Endometrial microvascular endothelial cells (primary cell): ENCODE results near the gene CPNE5. TPM values are rescaled to one million over a fixed set of nuclear protein-coding genes. Genes with fewer than 3 reads are reported as not detected.

Experiments used
- in situ Hi-C: cut with HindIII; loops from 2 replicates; pipeline ENCODE4 v1.10.0; 2017; ENCODE audit warnings: low sequenced_read_pairs, low pct_unique_long_range_greater_than_20kb; ENCODE audit errors: inconsistent ontology term
- total RNA-seq: library from RNA; depleted of rRNA; stranded (reverse); fragments of >200 nt; gene quantifications from one replicate; pipeline ENCODE4 v1.2.3, GENCODE V29; 2015; ENCODE audit errors: inconsistent ontology term

Gene CPNE5
- total RNA-seq, 1 donor from 2014 or later = 3.5 TPM

DNA sequence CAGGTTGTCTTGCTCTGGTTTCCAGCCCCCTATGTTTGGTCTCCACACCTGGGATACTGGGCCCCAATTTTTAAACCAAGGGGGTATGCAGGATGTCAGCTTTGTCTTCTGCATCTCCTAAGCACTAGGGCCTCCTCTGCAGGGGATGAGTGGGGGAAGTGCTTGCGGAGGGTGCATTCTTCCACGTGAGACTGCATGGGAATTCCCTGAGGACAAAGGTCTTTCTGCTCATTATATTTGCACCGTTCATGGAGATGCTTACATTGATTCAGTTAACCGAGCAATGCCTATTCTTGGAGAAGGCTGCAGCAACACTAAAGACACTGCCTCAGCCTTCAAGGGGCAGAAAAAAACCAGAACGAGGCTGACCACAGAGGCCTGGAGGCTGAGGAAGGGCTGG, 96.2 kb downstream of the CPNE5 start:
- in situ Hi-C loops = no loop called here

- in situ Hi-C loops = no loop called here
Measured at GRCh38 chr6:36742146-36742545, 97.1 kb downstream of the CPNE5 start.

- in situ Hi-C loops = no loop called here
Measured at GRCh38 chr6:36740818-36741179, 98.4 kb downstream of the CPNE5 start.

- in situ Hi-C loops = no loop called here
Measured at GRCh38 chr6:36739947-36740817, 99.1 kb downstream of the CPNE5 start.

- in situ Hi-C loops = no loop called here
Measured at GRCh38 chr6:36738108-36738507, 101.1 kb downstream of the CPNE5 start.

GRCh38 chr6:36737043-36737785, 102.0 kb downstream of the CPNE5 start:
- in situ Hi-C loops = no loop called here

- in situ Hi-C loops = no loop called here
Measured at GRCh38 chr6:36735110-36736071, 103.9 kb downstream of the CPNE5 start.

DNA sequence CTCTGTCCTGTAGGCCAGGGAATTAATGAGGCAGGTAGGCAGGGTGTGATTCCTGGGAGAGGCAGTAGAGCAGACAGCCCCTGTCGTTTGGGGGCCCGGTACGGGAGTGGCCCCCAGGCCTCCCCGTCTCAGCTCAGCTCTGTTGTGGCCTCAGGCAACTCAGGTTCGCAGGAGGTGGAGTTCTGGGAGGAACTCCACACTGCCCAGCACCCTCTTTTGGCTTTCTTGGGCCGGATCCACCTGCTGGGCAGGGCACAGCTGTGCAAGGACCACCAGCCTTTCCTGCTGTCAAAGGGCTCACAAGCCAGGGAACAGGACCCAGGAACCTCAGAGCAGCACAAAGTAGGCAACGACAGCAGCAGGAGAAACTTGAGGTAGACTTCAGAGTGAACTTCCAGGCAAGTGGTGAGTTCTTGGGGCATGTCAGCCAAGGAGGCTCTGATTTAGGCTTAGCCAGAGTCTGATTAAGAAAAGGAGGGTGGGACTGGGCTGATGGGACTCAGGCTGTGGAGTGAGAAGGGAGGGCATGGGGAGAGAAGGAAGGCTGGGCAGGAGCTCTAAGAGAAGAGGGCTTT, 104.7 kb downstream of the CPNE5 start:
- in situ Hi-C loops = no loop called here

- in situ Hi-C loops = no loop called here
Measured at GRCh38 chr6:36733300-36733699, 105.9 kb downstream of the CPNE5 start.

- in situ Hi-C loops = no loop called here
Measured at GRCh38 chr6:36731622-36732310, 107.5 kb downstream of the CPNE5 start.

GRCh38 chr6:36730424-36731380, 108.5 kb downstream of the CPNE5 start:
- in situ Hi-C loops = no loop called here

GRCh38 chr6:36729161-36729524, 110.1 kb downstream of the CPNE5 start:
- in situ Hi-C loops = no loop called here

- in situ Hi-C loops = no loop called here
Measured at GRCh38 chr6:36728289-36729160, 110.7 kb downstream of the CPNE5 start.

DNA sequence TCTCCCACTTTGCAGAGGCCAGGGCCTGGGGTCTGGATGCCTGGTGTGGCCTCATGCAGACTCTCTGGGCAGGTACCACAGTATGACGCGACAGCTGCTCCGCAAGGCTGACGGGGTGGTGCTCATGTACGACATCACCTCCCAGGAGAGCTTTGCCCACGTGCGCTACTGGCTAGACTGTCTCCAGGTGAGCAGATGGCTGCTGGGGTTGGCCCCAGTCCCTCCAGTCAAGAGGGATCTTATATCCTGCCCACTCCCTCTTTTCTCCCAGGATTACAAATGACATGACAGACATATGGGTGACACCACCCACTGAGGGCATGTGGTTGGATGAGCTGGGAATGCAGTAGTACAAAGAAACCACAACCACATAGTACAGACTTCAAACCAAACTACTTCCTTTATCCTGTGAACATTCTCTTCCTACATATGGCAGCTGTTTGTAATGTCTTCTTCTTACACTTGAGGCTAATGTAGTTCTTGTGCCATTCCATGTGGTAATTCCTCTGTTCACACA, 111.7 kb downstream of the CPNE5 start:
- in situ Hi-C loops = no loop called here

DNA sequence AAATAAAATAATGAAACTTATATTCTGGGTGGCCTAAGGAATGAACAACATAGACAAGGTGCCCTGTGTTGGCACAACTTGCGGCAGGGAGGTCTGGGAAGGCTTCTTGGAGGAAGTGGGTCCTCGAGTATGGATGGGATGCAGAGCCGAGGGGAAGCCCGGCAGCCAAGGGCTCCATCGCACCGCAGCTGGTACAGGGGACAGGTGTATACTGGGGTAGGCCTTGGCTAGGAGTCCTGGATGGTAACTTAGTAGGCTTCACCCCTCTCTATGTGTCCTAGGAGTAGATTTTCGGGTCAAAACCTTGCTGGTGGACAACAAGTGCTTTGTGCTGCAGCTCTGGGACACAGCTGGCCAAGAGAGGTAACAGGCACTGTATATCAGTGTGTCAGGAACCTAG, 113.7 kb downstream of the CPNE5 start:
- in situ Hi-C loops = no loop called here
